Endothelial cell of umbilical vein (primary cell): ENCODE measurements around the gene KAT2B.

Experiments
- CTCF ChIP-seq, 2 donors: IDR thresholded peaks; 1 replicate in 1 of 2; 2 replicates in 1 of 2; pipeline ENCODE4 v1.5.1; 2011; ENCODE audit warnings: low read length in 2 of 2, mild to moderate bottlenecking in 2 of 2, moderate library complexity in 2 of 2, control low read depth in 1 of 2, inconsistent platforms in 1 of 2, low read depth in 1 of 2; ENCODE audit not compliant: insufficient read depth in 1 of 2; ENCODE audit errors: extremely low read depth in 1 of 2
- GATA2 ChIP-seq: IDR thresholded peaks from 2 replicates; pipeline ENCODE4 v1.7.0; 2011; ENCODE audit warnings: low read depth, mild to moderate bottlenecking, moderate library complexity, mixed read lengths, low read length; ENCODE audit not compliant: insufficient read length, insufficient read depth
- MAX ChIP-seq: IDR thresholded peaks from 2 replicates; pipeline ENCODE4 v1.6.1; 2011; ENCODE audit not compliant: insufficient read depth, insufficient read length
- POLR2AphosphoS5 ChIP-seq: IDR thresholded peaks from 2 replicates; pipeline ENCODE4 v1.6.1; 2012; ENCODE audit warnings: low read depth, mild to moderate bottlenecking, control low read depth, low read length, moderate library complexity; ENCODE audit not compliant: insufficient read depth

- TF ChIP-seq GATA2: no peak
- no peak for TF ChIP-seq CTCF (IDR thresholded peaks at IDR 0.05; ENCODE audit: extremely low read depth in 1 of 2, insufficient read depth in 1 of 2, low read depth in 1 of 2, low read length in 2 of 2)
- no peak for TF ChIP-seq MAX
- TF ChIP-seq POLR2AphosphoS5: no peak
Measured at GRCh38 chr3:20194793-20195460, 154.7 kb downstream of the KAT2B start.
